Measurements from ENCODE around the gene CCDC136.

DNA sequence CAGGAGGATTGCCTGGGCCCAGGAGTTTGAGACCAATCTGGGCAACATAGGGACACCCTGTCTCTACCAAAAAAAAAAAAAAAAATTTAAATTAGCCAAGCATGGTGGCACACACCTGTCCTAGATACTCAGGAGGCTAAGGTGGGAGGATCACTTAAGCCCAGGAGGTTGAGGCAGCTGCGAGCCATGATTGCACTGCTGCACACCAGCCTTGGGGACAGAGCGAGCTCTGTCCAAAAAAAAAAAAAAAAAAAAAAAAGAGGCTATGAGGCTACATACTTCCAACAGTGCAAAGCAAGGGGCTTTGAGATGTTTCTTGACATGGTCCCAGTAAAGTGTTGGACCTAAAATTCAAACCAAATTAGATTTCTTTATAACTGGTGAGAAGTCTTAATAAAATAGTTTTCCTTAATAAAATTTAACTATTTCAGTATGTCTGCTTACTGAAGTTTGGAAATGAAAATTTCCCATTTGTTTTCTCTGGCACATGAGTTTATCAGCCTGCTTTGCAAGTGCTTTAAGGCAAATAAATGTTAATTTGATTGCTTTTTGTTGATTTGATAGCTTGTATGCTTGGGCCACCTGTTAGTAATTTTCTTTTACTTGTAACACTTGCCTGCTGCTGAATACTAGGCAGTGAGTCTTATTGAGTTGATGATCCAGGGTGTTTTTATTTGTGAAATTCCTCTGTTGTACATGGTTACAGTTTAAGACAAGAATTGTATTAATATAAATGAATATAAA lies 36.5 kb upstream of the CCDC136 start:
- TF ChIP-seq, protein P1, sequence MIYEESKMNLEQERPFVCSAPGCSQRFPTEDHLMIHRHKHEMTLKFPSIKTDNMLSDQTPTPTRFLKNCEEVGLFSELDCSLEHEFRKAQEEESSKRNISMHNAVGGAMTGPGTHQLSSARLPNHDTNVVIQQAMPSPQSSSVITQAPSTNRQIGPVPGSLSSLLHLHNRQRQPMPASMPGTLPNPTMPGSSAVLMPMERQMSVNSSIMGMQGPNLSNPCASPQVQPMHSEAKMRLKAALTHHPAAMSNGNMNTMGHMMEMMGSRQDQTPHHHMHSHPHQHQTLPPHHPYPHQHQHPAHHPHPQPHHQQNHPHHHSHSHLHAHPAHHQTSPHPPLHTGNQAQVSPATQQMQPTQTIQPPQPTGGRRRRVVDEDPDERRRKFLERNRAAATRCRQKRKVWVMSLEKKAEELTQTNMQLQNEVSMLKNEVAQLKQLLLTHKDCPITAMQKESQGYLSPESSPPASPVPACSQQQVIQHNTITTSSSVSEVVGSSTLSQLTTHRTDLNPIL (CRISPR knock-in tag; IDR thresholded peaks at IDR 0.05; ENCODE audit: low read depth), result no peak
- TF ChIP-seq RARB (CRISPR knock-in tag; IDR thresholded peaks at IDR 0.05) (no peak), TCF4 (CRISPR knock-in tag; IDR thresholded peaks at IDR 0.05; ENCODE audit: borderline replicate concordance) (peak; percentile 64; the same call in 1 of the 2 replicates), ZFP3 (CRISPR knock-in tag; IDR thresholded peaks at IDR 0.05) (no peak), ZFP30 (CRISPR knock-in tag; IDR thresholded peaks at IDR 0.05) (no peak), ZNF565 (CRISPR knock-in tag; conservative IDR thresholded peaks at IDR 0.05; ENCODE audit: low read depth) (no peak), ZNF70 (CRISPR knock-in tag; IDR thresholded peaks at IDR 0.05) (no peak), SNAI2 (CRISPR knock-in tag; IDR thresholded peaks at IDR 0.05) (no peak), CSDC2 (CRISPR knock-in tag; IDR thresholded peaks at IDR 0.05) (no peak), ARNTL (CRISPR knock-in tag; IDR thresholded peaks at IDR 0.05; ENCODE audit: borderline replicate concordance, low read depth) (no peak)
- TF ChIP-seq, protein P2, sequence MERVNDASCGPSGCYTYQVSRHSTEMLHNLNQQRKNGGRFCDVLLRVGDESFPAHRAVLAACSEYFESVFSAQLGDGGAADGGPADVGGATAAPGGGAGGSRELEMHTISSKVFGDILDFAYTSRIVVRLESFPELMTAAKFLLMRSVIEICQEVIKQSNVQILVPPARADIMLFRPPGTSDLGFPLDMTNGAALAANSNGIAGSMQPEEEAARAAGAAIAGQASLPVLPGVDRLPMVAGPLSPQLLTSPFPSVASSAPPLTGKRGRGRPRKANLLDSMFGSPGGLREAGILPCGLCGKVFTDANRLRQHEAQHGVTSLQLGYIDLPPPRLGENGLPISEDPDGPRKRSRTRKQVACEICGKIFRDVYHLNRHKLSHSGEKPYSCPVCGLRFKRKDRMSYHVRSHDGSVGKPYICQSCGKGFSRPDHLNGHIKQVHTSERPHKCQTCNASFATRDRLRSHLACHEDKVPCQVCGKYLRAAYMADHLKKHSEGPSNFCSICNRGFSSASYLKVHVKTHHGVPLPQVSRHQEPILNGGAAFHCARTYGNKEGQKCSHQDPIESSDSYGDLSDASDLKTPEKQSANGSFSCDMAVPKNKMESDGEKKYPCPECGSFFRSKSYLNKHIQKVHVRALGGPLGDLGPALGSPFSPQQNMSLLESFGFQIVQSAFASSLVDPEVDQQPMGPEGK (CRISPR knock-in tag; IDR thresholded peaks at IDR 0.05; ENCODE audit: borderline replicate concordance), result no peak
- TF ChIP-seq, protein P3, sequence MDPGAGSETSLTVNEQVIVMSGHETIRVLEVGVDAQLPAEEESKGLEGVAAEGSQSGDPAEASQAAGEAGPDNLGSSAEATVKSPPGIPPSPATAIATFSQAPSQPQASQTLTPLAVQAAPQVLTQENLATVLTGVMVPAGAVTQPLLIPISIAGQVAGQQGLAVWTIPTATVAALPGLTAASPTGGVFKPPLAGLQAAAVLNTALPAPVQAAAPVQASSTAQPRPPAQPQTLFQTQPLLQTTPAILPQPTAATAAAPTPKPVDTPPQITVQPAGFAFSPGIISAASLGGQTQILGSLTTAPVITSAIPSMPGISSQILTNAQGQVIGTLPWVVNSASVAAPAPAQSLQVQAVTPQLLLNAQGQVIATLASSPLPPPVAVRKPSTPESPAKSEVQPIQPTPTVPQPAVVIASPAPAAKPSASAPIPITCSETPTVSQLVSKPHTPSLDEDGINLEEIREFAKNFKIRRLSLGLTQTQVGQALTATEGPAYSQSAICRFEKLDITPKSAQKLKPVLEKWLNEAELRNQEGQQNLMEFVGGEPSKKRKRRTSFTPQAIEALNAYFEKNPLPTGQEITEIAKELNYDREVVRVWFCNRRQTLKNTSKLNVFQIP (CRISPR knock-in tag; IDR thresholded peaks at IDR 0.05; ENCODE audit: borderline replicate concordance, low read depth), result no peak
- TF ChIP-seq, protein P4, sequence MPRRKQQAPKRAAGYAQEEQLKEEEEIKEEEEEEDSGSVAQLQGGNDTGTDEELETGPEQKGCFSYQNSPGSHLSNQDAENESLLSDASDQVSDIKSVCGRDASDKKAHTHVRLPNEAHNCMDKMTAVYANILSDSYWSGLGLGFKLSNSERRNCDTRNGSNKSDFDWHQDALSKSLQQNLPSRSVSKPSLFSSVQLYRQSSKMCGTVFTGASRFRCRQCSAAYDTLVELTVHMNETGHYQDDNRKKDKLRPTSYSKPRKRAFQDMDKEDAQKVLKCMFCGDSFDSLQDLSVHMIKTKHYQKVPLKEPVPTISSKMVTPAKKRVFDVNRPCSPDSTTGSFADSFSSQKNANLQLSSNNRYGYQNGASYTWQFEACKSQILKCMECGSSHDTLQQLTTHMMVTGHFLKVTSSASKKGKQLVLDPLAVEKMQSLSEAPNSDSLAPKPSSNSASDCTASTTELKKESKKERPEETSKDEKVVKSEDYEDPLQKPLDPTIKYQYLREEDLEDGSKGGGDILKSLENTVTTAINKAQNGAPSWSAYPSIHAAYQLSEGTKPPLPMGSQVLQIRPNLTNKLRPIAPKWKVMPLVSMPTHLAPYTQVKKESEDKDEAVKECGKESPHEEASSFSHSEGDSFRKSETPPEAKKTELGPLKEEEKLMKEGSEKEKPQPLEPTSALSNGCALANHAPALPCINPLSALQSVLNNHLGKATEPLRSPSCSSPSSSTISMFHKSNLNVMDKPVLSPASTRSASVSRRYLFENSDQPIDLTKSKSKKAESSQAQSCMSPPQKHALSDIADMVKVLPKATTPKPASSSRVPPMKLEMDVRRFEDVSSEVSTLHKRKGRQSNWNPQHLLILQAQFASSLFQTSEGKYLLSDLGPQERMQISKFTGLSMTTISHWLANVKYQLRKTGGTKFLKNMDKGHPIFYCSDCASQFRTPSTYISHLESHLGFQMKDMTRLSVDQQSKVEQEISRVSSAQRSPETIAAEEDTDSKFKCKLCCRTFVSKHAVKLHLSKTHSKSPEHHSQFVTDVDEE (CRISPR knock-in tag; IDR thresholded peaks at IDR 0.05), result no peak
- TF ChIP-seq, protein P5, sequence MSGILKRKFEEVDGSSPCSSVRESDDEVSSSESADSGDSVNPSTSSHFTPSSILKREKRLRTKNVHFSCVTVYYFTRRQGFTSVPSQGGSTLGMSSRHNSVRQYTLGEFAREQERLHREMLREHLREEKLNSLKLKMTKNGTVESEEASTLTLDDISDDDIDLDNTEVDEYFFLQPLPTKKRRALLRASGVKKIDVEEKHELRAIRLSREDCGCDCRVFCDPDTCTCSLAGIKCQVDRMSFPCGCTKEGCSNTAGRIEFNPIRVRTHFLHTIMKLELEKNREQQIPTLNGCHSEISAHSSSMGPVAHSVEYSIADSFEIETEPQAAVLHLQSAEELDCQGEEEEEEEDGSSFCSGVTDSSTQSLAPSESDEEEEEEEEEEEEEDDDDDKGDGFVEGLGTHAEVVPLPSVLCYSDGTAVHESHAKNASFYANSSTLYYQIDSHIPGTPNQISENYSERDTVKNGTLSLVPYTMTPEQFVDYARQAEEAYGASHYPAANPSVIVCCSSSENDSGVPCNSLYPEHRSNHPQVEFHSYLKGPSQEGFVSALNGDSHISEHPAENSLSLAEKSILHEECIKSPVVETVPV (CRISPR knock-in tag; IDR thresholded peaks at IDR 0.05), result no peak

Data from SK-N-SH treated with all-trans-retinoic acid at 6 μM for 48 hours (cell line).